Epithelial cell of esophagus (primary cell): ENCODE measurements around the gene ARHGEF2.

Source experiments
- DNase-seq: peaks from one replicate; pipeline ENCODE4 v3.0.0; 2010; ENCODE audit warnings: low read depth
- H3K4me3 ChIP-seq: 2 replicates; pipeline ENCODE4 v1.5.1; 2011; ENCODE audit warnings: mild to moderate bottlenecking, low read length, control low read depth
- TF ChIP-seq, protein P1 (sequence below): IDR thresholded peaks from 2 replicates; pipeline ENCODE4 v1.5.1; 2011; ENCODE audit warnings: low read depth, mild to moderate bottlenecking, low read length, control low read depth, inconsistent platforms; ENCODE audit not compliant: insufficient read depth; ENCODE audit errors: missing control alignments

The ARHGEF2 gene

DNA sequence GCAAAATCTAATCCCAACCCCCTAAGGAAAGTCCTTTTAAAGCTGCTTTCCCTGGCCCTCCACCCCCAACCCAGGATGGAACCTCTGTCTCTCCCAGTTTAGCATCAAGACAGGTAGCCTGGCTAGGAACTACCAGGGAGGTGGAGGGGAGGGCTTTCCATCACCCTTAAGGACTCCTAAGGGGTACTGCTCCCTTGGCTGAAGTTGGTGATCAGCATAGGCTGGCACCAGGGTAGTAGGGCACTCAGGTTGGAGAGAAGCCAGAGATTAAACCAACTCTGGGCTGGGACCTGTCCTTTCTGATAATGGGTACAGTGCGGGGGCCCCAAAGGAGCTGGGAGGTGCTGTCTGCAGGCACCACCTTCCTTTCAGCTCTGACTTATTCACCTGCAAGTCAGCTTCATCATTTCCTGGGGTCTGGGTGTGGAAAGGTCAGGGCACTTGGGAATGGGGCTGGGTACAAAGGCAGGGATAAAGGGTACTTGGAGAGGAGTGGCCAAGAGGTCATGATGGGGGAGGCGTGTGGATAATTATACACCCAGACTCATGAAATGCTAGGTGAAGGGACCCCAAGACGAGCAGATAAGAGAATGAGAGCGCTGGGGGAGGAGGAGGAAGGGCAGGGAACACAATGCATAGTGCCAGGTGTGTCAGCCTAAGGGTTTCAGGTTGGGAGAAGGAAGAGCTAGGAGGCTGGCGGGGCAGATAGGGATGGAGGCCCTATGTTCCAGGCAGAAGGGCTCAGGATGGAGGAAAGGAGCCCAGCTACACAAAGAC, 1.2 kb downstream of the ARHGEF2 start:
- TF ChIP-seq, protein P1, sequence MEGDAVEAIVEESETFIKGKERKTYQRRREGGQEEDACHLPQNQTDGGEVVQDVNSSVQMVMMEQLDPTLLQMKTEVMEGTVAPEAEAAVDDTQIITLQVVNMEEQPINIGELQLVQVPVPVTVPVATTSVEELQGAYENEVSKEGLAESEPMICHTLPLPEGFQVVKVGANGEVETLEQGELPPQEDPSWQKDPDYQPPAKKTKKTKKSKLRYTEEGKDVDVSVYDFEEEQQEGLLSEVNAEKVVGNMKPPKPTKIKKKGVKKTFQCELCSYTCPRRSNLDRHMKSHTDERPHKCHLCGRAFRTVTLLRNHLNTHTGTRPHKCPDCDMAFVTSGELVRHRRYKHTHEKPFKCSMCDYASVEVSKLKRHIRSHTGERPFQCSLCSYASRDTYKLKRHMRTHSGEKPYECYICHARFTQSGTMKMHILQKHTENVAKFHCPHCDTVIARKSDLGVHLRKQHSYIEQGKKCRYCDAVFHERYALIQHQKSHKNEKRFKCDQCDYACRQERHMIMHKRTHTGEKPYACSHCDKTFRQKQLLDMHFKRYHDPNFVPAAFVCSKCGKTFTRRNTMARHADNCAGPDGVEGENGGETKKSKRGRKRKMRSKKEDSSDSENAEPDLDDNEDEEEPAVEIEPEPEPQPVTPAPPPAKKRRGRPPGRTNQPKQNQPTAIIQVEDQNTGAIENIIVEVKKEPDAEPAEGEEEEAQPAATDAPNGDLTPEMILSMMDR, result no peak
- peak overlapping the region; percentile 80 for H3K4me3 ChIP-seq
- DNase-seq, result peak; percentile 24

DNA sequence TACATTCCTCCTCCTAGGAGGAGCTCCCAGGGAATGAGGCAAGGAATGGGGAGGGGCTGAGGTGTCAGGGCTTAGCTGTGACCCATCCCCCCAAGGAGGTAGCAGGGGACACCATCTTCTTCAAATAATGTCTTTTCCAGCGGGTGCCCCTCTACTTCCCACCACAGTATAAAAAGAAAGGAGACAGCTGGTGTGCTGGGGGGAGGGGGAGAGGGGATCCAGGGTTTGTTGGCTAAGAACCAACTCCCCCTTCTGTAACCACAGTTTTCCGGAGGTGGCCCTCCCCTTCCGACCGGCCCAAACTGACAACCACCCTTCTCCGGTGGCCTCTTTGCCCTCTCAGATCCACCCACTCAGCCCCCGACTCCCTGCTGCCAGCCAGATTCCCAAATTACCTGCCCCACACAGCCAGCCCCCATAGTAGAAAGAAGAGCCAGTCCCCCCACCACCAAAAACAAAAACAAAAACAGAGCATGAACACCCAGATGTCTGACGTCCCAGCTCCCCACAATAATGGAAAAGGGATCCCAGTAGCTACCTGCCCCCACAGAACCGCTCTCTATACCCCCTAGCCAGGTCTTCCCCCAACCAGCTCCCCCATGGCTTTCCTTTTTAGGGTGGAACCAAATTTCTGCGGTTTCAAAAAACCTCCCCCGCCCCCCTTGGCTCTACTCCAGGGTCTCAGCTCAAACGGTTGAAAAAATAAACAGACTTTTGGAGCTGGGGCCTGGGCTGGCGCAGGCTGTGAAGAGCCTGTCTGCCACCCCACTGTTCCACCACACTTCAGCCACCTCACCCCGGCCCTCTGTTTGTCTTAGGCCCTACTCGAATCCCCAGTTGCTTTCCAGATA, 2.1 kb downstream of the ARHGEF2 start:
- TF ChIP-seq, protein P1, result no peak
- DNase-seq, result peak; percentile 69
- peak overlapping the region; percentile 80 for H3K4me3 ChIP-seq

DNA sequence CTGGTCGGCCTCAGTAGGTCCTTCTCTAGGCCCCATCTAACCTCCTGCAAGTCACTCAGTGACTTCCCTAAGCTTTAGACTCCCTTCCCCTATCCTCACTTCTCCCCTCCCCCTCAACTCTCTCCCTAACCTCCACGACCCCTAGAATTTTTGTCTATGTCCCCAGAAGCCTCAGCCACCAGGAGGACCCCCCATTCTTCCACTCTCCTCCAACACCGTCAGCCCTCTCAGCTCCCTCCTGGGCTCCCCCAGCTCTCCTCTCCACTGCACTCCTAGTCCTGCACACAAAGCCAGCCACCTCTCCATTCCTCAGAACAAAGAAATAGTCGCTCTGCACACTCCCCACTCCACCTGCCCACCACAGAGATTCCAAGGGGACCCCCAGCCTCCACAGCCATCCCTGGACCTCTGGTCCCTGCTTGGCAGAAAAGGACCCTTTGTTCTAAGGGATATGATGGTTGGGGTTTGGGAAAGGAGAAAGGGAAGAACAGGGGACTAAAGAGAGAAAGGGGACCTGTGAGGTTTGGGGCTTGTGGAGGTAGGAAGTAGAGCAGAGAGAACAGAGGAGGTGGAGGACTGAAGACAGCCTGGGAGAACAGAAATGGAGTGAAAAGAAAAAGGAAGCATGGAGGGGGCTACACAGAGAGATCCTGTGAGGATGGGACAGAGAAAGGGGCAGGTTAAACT, 2.8 kb downstream of the ARHGEF2 start:
- DNase-seq, result no peak
- TF ChIP-seq, protein P1, result no peak
- peak overlapping the region; percentile 80 for H3K4me3 ChIP-seq

DNA sequence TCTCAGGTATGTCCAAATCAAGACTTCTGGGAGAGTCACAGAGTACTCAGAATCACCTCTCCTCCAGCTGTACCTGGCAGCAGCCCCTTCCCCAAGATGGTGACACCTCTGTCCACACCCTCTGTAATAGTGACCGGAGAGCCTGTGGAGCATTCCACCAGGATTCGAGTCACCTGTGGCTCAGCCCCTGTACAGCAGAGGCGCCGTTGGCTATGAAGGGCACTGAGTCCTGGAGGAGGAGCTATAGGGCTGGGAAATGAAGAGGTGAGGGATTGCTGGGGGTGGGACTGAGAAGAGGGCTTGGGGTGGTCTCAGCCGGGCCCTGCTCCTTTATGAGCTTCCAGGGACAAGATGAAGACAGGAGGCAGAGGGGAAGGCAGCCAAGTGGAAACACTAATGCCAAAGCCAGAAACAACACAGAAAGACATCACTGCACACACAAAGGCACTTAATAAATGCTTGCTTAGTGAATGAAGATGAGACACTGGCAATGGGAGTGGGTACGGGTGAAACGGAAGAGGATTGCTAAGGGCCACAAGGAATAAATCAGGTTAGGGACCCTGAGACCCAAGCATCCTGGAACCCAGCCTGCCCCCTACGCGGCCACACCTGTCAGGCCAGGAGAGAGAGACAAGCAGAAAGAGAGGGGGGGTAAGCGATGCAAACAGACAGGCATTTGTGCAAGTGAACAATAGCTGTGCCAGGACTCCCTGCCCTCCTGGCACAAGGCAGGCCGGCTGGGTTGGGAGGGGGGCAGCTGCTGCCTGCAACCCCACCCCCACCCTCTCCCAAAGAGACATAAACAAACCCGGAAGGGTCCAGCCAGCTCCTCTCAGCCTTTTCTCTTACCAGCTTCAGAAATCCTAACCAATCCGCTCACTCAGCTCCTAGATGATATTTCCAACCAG, 3.9 kb downstream of the ARHGEF2 start:
- TF ChIP-seq, protein P1, result peak; percentile 11
- no peak for DNase-seq
- no peak overlapping the region for H3K4me3 ChIP-seq

DNA sequence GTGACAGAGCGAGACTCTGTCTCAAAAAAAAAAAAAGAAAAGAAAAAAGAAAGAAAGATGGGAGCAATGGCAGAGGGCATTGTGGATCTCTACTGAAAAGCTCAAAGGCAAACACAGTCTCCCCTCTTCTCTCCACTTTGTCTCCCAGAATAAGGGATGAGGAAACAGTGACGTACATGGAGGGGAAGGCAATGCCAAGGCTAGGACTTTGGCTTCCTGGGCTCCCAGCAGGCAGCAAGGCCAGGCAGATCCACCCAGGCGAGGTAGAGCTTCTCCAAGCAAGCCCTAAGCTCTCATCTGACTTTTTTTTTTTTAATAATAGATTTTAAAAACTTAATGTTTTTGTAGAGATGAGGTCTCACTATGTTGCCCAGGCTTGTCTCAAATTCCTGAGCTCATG, 4.6 kb downstream of the ARHGEF2 start:
- TF ChIP-seq, protein P1, result no peak
- H3K4me3 ChIP-seq, result no peak overlapping the region
- no peak for DNase-seq
